Astrocyte (in vitro differentiated cells and primary cell): ENCODE measurements around the gene RUNX1. TPM values are rescaled to one million over a fixed set of nuclear protein-coding genes. Genes with fewer than 3 reads are reported as not detected.
A peak's percentile ranks its signal among the peaks of the same experiment; 100 is the strongest.

ENCODE experiments used
- DNase-seq: peaks from one replicate; pipeline ENCODE4 v3.0.0-alpha.2; 2010; ENCODE audit warnings: low read depth
- FAIRE-seq: peaks from 2 replicates; lab custom pipeline; 2011; peaks lifted over from hg19 to GRCh38; lab: Jason Lieb, UNC
- H2AFZ ChIP-seq: 2 replicates; pipeline ENCODE4 v1.6.0; 2012; ENCODE audit warnings: low read depth, low read length, inconsistent platforms
- H3K27ac ChIP-seq: 2 replicates; pipeline ENCODE4 v1.5.1; 2011; ENCODE audit warnings: low read depth, low read length, inconsistent platforms
- H3K27me3 ChIP-seq: 2 replicates; pipeline ENCODE4 v1.6.0; 2011; ENCODE audit warnings: low read length, inconsistent platforms; ENCODE audit not compliant: insufficient read depth
- H3K36me3 ChIP-seq: 2 replicates; pipeline ENCODE4 v1.5.1; 2011; ENCODE audit warnings: low read length, inconsistent platforms; ENCODE audit not compliant: insufficient read depth
- H3K4me1 ChIP-seq: 2 replicates; pipeline ENCODE4 v1.5.1; 2011; ENCODE audit warnings: low read length, inconsistent platforms; ENCODE audit not compliant: insufficient read depth
- H3K4me2 ChIP-seq: 2 replicates; pipeline ENCODE4 v1.6.0; 2012; ENCODE audit warnings: low read length, inconsistent platforms
- H3K4me3 ChIP-seq: 2 replicates; pipeline ENCODE4 v1.5.1; 2011; ENCODE audit warnings: low read depth, mild to moderate bottlenecking, low read length, inconsistent platforms; ENCODE audit not compliant: insufficient read depth
- H3K79me2 ChIP-seq: 2 replicates; pipeline ENCODE4 v1.6.0; 2012; ENCODE audit warnings: mild to moderate bottlenecking, low read length, inconsistent platforms; ENCODE audit not compliant: insufficient read depth
- H3K9ac ChIP-seq: 2 replicates; pipeline ENCODE4 v1.6.0; 2012; ENCODE audit warnings: mild to moderate bottlenecking, low read length, inconsistent platforms
- H3K9me3 ChIP-seq: 2 replicates; pipeline ENCODE4 v1.5.1; 2012; ENCODE audit warnings: low read depth, mild to moderate bottlenecking, low read length, inconsistent platforms; ENCODE audit not compliant: insufficient read depth
- H4K20me1 ChIP-seq: 2 replicates; pipeline ENCODE4 v1.6.0; 2012; ENCODE audit warnings: low read length, inconsistent platforms; ENCODE audit not compliant: insufficient read depth
- H3K27ac Mint-ChIP-seq: one replicate; pipeline ENCODE4 v1.8.0; 2021; ENCODE audit warnings: mild to moderate bottlenecking, mixed read lengths; ENCODE audit not compliant: unreplicated experiment
- H3K27me3 Mint-ChIP-seq: one replicate; pipeline ENCODE4 v1.8.0; 2021; ENCODE audit warnings: low read depth, mixed read lengths; ENCODE audit not compliant: unreplicated experiment
- H3K36me3 Mint-ChIP-seq: one replicate; pipeline ENCODE4 v1.8.0; 2021; ENCODE audit warnings: low read depth, mixed read lengths; ENCODE audit not compliant: unreplicated experiment
- H3K4me1 Mint-ChIP-seq: one replicate; pipeline ENCODE4 v1.8.0; 2021; ENCODE audit warnings: low read depth, mixed read lengths; ENCODE audit not compliant: unreplicated experiment
- H3K4me3 Mint-ChIP-seq: one replicate; pipeline ENCODE4 v1.8.0; 2021; ENCODE audit warnings: mild to moderate bottlenecking, moderate library complexity, mixed read lengths; ENCODE audit not compliant: unreplicated experiment
- H3K9me3 Mint-ChIP-seq: one replicate; pipeline ENCODE4 v1.8.0; 2021; ENCODE audit warnings: mild to moderate bottlenecking, mixed read lengths; ENCODE audit not compliant: unreplicated experiment
- EZH2 ChIP-seq: IDR thresholded peaks from 2 replicates; pipeline ENCODE4 v1.6.1; 2012; ENCODE audit warnings: mild to moderate bottlenecking, low read length, inconsistent platforms; ENCODE audit not compliant: insufficient read depth
- total RNA-seq: library from RNA; stranded (reverse); gene quantifications from 2 replicates; pipeline ENCODE4 v1.2.1, GENCODE V29; 2021
- TF ChIP-seq, protein P1 (sequence below): IDR thresholded peaks from 2 replicates; pipeline ENCODE4 v1.5.1; 2011; ENCODE audit warnings: low read depth, mild to moderate bottlenecking, inconsistent platforms, low read length, moderate library complexity; ENCODE audit not compliant: insufficient read depth

The RUNX1 gene
- total RNA-seq, 1 donor from 2014 or later: 84.6 TPM

DNA sequence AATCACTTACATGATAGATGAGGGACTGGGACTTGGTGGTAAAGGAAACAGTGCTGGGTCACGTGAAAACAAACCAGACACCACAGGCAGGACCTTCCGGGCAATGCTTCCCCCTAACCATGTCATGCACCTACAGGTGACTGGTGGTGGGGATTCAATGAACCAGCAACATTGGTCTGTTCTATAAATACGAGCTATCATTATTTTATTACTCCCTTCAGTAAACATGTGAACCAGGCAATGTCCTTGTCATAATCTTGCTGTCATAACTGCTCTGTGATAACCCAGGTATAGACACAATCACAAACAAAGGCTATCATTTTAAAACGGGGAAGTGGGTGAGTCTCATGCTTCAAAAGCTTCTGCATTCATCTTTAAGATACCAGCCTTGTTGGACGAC is 226.9 kb downstream of the RUNX1 start:
- H3K4me3 ChIP-seq: no peak overlapping the region
- H3K27ac ChIP-seq: peak overlapping the region; percentile 4
- FAIRE-seq: no peak
- peaks cover 27% of the 10 kb centered on the region for H3K4me1 Mint-ChIP-seq
- H3K36me3 Mint-ChIP-seq: peaks cover 55% of the 10 kb centered on the region
- peaks cover 81% of the 10 kb centered on the region for H4K20me1 ChIP-seq
- H3K4me2 ChIP-seq: no peak overlapping the region
- no peaks in the 10 kb centered on the region for H3K27me3 ChIP-seq
- H3K27ac Mint-ChIP-seq: peak overlapping the region; percentile 62
- no peaks in the 10 kb centered on the region for H3K9me3 Mint-ChIP-seq
- TF ChIP-seq, protein P1, sequence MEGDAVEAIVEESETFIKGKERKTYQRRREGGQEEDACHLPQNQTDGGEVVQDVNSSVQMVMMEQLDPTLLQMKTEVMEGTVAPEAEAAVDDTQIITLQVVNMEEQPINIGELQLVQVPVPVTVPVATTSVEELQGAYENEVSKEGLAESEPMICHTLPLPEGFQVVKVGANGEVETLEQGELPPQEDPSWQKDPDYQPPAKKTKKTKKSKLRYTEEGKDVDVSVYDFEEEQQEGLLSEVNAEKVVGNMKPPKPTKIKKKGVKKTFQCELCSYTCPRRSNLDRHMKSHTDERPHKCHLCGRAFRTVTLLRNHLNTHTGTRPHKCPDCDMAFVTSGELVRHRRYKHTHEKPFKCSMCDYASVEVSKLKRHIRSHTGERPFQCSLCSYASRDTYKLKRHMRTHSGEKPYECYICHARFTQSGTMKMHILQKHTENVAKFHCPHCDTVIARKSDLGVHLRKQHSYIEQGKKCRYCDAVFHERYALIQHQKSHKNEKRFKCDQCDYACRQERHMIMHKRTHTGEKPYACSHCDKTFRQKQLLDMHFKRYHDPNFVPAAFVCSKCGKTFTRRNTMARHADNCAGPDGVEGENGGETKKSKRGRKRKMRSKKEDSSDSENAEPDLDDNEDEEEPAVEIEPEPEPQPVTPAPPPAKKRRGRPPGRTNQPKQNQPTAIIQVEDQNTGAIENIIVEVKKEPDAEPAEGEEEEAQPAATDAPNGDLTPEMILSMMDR: no peak
- TF ChIP-seq EZH2: no peak
- no peak overlapping the region for H3K4me3 Mint-ChIP-seq
- peaks cover 64% of the 10 kb centered on the region for H3K36me3 ChIP-seq
- no peak overlapping the region for H3K9ac ChIP-seq
- H3K9me3 ChIP-seq: no peaks in the 10 kb centered on the region
- H2AFZ ChIP-seq: no peak overlapping the region
- H3K79me2 ChIP-seq: peaks cover 38% of the 10 kb centered on the region
- no peak for DNase-seq
- H3K4me1 ChIP-seq: no peaks in the 10 kb centered on the region
- no peaks in the 10 kb centered on the region for H3K27me3 Mint-ChIP-seq

DNA sequence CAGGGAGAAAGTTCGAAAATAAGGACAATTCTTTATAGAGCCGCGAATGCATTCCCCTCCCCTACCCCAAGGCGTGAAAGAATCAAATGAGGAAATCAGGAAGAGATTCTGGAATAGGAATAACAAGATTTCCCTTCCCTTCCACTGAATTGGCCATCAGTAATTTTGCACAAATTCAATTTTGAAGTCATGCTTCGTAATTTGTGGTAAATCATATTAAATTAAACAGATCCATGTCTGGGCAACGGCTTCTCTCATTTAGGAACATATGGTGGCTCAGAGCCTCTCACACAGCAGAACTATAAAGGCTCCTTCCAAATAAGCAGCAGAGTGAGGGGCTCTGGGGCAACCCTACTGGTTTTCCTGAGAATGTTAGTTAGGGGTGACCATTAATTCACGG is 227.4 kb downstream of the RUNX1 start:
- Histone ChIP-seq H3K27ac (no peak overlapping the region), H3K79me2 (peaks cover 43% of the 10 kb centered on the region), H3K4me2 (no peak overlapping the region), H3K27me3 (no peaks in the 10 kb centered on the region), H4K20me1 (peaks cover 81% of the 10 kb centered on the region), H3K36me3 (peaks cover 64% of the 10 kb centered on the region), H3K9me3 (no peaks in the 10 kb centered on the region), H3K4me3 (no peak overlapping the region), H3K4me1 (no peaks in the 10 kb centered on the region), H3K9ac (no peak overlapping the region), H2AFZ (no peak overlapping the region)
- no peaks in the 10 kb centered on the region for H3K27me3 Mint-ChIP-seq
- TF ChIP-seq, protein P1: no peak
- no peak for TF ChIP-seq EZH2
- no peaks in the 10 kb centered on the region for H3K9me3 Mint-ChIP-seq
- peaks cover 55% of the 10 kb centered on the region for H3K36me3 Mint-ChIP-seq
- H3K4me1 Mint-ChIP-seq: peaks cover 29% of the 10 kb centered on the region
- no peak overlapping the region for H3K27ac Mint-ChIP-seq
- DNase-seq (no peak), FAIRE-seq (no peak)
- no peak overlapping the region for H3K4me3 Mint-ChIP-seq

- Histone ChIP-seq H3K27me3 (no peaks in the 10 kb centered on the region), H3K27ac (no peak overlapping the region), H3K4me1 (peaks cover 7% of the 10 kb centered on the region), H3K9me3 (no peaks in the 10 kb centered on the region), H3K4me3 (no peak overlapping the region), H4K20me1 (peaks cover 86% of the 10 kb centered on the region), H3K79me2 (peaks cover 46% of the 10 kb centered on the region), H3K9ac (no peak overlapping the region), H3K4me2 (no peak overlapping the region), H2AFZ (no peak overlapping the region), H3K36me3 (peaks cover 61% of the 10 kb centered on the region)
- peaks cover 45% of the 10 kb centered on the region for H3K4me1 Mint-ChIP-seq
- no peak for FAIRE-seq
- H3K27me3 Mint-ChIP-seq: no peaks in the 10 kb centered on the region
- no peaks in the 10 kb centered on the region for H3K9me3 Mint-ChIP-seq
- no peak overlapping the region for H3K4me3 Mint-ChIP-seq
- H3K36me3 Mint-ChIP-seq: peaks cover 59% of the 10 kb centered on the region
- no peak for TF ChIP-seq EZH2
- TF ChIP-seq, protein P1: no peak
- no peak for DNase-seq
- H3K27ac Mint-ChIP-seq: no peak overlapping the region
These were observed 229.1 kb downstream of the RUNX1 start for GRCh38 chr21:34820051-34820450.
